Hematopoietic multipotent progenitor cell treated with erythropoietin and hydrocortisone succinate and interleukin-3 and kit ligand, for 4 days (in vitro differentiated cells): ENCODE measurements around the gene C1QL1.

ENCODE experiments used
- DNase-seq: peaks from one replicate; pipeline ENCODE4 v3.0.0-alpha.2; 2015

C1QL1 gene

DNA sequence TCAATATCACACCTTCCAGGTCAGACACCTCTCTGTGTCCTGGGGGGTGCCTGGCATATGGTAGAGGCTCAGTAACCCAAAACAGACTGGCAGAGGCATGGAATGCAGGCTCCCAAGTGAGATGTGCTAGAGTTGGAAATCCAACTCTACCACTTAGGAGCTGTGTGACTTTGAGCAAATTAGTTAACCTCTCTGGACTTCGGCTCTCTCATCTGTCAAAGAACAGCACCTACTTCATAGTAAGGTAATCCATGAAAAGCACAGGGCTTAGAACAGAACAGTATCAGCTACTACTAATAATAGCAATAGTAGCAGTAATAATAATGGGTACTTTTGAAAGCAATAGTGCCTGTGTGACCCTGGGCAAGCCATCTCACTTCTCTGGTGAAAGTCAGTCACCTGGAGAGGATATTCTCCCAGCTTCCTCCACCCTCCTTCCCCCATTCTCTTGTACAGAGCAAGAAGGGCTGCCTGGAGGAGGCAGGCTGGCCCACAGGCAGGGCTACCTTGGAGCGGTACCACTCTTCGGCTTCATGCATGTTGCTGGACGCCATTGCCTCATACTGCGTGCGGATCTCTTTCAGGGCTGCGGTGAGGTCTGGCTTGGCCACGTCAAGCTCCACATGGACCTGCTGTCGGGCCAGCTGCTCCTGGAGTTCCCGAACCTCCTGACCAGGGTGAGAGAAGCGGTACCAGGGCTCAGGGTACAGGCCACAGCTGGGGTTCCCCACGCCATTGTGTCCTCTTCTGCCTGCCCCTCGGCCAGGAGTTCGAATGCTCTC is 55.1 kb downstream of the C1QL1 start:
- no peak for DNase-seq

DNA sequence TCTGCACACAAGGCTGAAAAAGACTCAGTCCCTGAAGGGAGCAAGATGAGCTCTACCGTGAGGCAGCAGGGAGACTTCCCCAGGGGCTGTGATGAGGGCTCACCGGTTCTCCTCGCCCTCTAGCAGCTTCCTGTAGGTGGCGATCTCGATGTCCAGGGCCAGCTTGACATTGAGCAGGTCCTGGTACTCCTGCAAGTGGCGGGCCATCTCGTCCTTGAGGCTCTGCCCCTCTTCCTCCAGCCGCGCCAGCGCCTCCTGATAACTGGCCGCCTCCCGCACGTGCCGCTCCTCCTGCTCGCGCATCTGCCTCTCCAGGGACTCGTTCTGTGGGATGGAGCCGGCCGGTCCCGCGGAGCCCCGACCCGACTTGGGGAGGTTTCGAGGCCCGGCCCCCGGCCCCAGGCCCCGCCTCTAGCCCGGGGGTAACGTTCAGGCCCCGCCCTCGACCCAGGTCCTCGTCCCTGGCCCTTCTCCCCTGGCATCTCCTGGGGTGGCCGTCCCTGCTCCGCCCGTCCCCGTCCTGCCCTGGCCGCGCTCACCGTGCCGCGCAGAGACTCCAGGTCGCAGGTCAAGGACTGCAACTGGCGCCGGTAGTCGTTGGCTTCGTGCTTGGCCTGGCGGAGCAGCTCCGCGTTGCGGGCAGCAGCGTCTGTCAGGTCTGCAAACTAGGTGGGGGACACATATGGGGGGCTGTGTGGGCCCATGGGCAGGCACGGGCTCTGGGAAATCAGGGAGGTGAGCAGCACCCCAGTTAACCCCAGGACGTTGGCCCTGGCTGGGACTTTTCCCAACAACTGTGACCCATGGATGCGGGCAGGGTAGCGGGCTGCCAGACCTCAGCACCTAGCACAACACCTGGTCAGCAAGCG is 56.7 kb downstream of the C1QL1 start:
- peak; percentile 81 for DNase-seq

DNA sequence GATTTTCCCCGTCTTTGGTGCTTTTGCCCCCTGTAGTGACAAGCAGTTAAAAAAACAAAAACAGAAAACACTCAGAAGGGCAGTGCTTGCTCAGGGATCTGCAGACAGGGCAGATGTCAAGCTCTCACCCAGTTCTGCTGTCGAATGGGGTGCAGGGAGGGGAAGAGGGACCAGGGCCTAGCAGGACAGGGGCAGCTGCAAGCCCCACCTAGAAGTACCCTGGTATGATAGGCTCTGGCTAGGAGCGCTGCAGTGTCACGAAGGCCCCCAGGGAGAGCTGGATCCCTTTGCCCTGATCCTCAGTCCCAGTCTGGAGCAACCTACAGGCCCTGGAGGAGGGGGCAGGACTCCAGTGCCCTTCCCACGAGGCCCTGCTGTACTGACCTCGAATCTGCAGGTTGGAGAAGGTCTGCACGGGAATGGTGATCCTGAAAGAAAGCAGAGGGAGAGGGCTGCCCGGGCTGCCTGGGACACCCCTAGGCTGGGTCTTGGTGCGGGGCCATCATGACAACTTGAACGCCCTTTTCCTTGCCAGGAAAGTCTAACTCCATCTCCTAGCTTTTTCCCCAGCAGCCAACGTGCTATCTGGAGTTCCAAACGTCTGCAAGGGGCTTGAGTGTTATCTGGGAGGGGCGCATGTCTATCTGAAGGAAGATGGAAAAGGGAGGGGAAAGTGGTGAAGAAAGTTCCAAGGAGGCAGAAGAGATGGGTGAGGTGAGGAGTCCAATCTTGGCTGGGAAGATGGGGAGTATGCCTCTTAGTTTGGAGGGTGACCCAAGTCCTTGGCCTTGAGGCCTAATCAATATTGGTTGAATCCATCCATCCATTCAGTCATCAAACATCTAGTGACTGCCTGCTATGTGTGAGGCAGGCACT is 57.6 kb downstream of the C1QL1 start:
- DNase-seq, result no peak
